Neural progenitor cell (in vitro differentiated cells): ENCODE results near the gene SNX7.

Experiments used
- CTCF ChIP-seq: fragments of 200-600 bp; sonication (generic); IDR thresholded peaks from 2 replicates; pipeline ENCODE4 v1.5.1; 2017; ENCODE audit warnings: antibody characterized with exemption, mild to moderate bottlenecking
- EZH2 ChIP-seq: fragments of 200-600 bp; sonication (generic); IDR thresholded peaks from 2 replicates; pipeline ENCODE4 v1.6.1; 2017; ENCODE audit warnings: antibody characterized with exemption, mild to moderate bottlenecking, moderate library complexity
- EZH2phosphoT487 ChIP-seq: fragments of 200-600 bp; sonication (generic); IDR thresholded peaks from 2 replicates; pipeline ENCODE4 v1.6.1; 2017; ENCODE audit warnings: antibody characterized with exemption

DNA sequence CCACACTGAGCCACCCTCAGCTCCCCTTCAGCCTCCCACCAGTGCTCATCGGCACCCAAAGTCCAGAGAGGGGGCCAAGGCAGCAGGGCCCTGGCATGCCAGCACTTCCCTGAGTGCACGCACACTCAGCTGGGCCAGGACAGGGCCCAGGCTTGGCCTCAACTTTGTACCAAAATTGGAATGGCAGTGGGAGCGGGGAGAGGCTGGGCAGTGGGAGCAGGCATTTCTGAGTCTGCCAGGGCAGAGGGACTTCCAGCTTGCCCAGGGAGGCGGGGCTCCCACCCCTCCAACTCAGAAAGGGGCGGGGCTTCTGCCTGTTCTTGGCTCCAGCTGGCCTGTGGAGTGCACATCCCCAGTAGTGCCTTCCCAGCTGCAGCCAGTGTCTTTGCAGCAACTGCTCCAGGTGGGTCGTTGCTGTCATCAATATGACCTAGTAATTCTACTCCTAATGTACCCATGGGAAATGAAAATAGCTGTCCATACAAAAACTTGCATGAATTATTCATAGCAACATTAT, 10.3 kb upstream of the SNX7 start:
- no peak for TF ChIP-seq EZH2
- no peak for TF ChIP-seq CTCF
- TF ChIP-seq EZH2phosphoT487: no peak
